Measurements from ENCODE around the gene EDEM3.
"Not testable (repeated sequence)": the region's sequence is repeated elsewhere in the genome, so short reads cannot be mapped to it uniquely, and the experiment has no call there.

The EDEM3 gene

GRCh38 chr1:184716158-184716557 lies 38.5 kb downstream of the EDEM3 start:
- DNase-seq: no peak

GRCh38 chr1:184709418-184709817 lies 45.2 kb downstream of the EDEM3 start:
- DNase-seq: no peak

GRCh38 chr1:184708084-184708676 lies 46.5 kb downstream of the EDEM3 start:
- DNase-seq: no peak

- DNase-seq: no peak
These were observed 49.4 kb downstream of the EDEM3 start for GRCh38 chr1:184705271-184705670.

- DNase-seq: no peak
These were observed 52.8 kb downstream of the EDEM3 start for GRCh38 chr1:184701816-184702215.

GRCh38 chr1:184698969-184699368 lies 55.7 kb downstream of the EDEM3 start:
- no peak for DNase-seq

DNA sequence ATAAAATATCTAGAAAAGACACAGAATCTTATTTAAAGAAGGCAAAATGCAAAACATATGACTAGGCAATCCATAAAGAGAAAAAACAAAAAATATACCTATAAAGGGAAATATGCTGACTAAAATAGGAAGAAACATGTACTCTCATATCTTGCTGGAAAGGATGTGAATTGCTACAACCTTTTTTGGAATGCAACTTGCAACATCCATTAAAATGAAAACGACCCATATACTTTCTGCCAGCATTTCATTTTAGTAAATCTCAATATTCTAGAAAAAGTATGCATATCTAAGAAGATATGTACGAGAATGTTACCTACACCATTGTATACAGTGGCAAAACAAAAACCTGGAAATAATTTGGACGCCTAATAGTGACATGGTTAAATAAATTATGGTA lies 56.6 kb downstream of the EDEM3 start:
- DNase-seq: no peak

DNA sequence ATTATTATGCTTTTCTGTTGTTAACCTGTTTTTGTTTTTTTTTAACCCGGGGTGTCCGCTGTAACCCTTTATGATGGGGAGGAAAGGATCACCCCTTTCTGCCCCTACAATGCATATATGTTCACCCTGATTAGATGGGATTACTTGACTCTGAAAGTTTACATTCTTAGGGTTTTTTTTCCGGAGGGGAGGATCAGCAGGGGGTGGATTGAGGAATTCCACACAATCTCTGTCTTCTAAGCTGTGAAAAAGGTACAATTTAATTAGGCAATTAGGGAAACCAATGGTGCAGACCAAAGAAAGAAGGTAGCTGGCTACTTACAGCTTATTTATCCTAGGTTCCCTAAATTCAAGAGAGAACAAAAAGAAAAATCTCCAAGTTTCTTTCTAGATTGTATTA lies 58.3 kb downstream of the EDEM3 start:
- DNase-seq: no peak

DNA sequence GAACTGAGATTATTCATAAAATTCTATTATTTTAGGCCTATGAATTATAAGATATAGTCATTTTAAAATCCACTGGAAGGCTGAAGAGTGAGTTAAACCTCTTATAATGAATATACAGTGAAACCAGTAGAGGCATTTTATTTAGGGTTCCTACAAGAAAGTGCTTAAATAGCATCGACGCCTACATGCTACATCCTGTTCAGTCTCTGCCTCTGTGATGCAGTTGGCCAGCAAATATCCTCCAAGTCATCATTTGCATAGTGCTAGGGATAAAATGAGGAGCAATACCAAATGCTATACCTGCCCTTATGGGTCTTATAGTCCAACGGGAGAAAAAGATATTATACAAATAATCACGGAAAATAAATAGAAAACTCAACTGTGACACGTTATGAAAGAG lies 59.6 kb downstream of the EDEM3 start:
- no peak for DNase-seq

GRCh38 chr1:184693011-184693410 lies 61.6 kb downstream of the EDEM3 start:
- DNase-seq: no peak

DNA sequence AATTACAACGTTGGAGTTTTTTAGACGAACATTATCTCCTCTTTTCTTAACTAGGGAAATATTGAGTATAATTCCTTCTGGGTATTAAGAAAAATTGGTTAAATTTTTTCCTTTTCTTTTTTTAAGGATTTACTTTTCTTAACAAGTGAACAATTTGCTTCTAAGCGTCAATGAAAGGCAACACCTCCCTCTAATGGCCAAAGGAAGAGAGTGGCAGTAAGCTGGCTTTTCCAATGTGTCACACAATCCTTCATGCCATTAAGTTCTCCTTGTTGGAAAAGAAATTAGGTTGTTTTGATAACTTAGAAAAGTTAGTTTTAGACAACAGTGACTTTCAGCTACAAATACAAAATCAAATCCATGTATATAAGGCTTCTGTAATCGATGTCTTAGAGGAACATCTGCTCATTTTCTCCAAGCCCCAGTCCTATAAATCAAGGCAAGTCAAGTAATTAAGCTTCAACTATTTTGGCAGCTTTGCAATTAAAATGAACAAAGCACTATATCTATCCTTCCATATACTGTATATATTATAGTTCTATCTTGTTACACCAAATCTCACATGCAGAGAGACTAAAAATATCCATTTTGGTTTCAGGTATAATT lies 62.8 kb downstream of the EDEM3 start:
- no peak for DNase-seq

DNA sequence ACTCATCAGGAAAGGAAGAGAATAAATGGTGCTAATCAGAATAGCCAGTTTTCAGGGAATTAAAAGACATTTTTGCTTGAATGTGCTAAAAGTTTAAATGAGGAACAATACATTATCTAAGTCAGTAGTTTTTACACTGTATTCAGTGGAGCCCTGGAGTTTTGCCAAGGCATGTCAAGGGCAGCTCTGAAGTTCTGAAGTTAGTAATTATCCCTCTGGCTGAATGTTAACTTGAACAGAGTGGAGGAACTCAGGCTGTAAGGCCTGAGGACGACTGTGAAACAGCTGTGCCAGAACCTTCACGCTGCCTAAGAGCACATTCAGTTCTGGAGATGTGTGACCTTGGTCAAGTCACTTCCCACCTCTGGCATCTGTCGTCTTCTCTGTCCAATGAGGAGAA lies 68.1 kb downstream of the EDEM3 start:
- no peak for DNase-seq

- no peak for DNase-seq
These were observed 69.5 kb downstream of the EDEM3 start for GRCh38 chr1:184685116-184685515.

DNA sequence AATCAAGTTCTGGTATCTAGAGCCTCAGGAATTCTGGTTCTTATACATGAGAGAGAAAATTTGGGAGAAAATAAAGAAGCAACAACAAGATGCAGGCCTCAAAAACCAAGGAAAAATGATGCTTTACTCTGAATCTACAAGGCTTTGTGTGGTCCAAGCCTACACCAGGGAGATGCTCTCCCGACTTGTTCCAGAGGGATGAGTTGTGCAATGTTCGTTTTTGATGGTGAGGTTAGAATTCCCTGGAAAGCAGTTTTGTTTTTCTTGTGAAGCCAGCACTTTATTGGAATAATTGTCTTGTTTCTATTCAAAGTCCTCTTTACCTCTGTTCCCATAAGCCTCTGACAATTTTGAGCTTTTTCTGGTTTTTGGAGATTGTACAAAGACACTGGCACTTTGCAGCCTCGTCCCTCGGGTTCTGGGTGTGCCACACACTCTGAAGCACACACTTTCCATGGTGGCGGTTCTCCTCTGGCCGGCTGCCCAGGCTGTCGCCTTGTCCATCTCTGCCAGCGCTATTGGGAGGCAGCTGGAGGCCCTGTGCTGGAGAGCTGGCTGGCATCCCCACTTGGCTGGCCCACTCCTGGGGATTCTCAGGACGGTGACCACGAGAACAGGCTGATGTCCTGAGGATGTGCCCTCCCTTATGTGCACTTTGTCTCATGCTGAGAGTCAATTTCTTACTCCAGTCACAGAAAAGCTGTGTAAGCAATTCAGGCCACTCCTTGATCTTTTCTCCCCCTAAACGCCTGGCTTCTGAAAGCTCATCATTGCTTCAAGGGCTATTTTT lies 70.2 kb downstream of the EDEM3 start:
- no peak for DNase-seq

DNA sequence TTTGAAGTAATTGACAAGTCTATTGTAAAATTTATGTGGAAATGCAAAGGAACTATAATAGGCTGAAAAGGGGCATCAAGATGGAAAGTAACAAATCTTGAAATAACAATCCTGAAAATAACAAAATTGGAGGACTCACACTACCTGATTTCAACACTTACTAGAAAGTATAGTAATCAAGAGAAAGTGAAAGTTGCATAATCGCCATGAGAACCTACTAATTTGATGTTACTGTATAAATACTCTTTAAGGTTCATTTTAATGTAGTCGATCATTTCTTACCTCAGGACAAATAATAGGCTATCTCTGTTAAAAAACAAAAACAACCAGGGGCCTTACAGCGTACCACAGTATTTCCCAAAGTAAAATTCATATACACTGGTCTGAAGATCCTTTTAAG lies 71.7 kb downstream of the EDEM3 start:
- DNase-seq: no peak

DNA sequence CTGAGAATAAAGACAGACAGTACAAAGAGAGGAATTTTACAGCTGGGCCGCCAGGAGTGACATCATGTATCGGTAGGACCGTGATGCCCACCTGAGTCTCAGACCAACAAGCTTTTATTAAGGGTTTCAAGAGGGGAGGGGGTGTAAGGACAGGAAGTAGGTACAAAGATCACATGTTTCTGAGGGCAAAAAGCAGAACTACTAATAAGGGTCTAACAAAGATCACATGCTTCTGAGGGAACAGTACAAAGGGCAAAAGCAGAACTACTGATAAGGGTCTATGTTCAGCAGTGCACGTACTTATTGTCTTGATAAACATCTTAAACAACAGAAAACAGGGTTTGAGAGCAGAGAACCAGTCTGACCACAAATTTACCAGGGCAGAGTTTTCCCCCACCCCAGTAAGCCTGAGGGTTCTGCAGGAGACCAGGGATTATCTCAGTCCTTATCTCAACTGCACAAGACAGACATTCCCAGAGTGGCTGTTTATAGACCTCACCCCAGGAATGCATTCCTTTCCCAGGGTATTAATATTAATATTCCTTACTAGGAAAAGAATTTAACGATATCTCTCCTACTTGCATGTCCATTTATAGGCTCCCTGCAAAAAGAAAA lies 73.9 kb downstream of the EDEM3 start:
- not testable (repeated sequence) for DNase-seq

- not testable (repeated sequence) for DNase-seq
These were observed 75.2 kb downstream of the EDEM3 start for GRCh38 chr1:184679472-184679871.

DNA sequence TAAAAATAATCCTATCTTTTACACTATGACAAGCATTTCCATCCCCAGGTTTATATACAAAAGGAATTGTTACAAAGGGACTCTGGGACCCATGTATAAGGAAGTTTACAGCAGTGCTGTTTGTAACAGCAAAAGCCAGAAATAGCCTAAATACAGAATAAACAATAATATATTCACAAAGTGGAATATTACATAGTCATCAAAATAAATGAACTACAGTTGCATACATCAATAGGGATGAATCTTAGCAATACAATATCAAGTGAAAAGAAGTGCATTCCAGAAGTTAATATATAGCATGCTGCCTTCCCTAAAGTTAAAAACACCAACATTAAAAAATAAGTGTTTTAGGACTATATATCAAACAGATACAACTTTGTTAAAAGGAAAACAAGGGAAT lies 77.3 kb downstream of the EDEM3 start:
- no peak for DNase-seq

GRCh38 chr1:184673305-184673704 lies 81.4 kb downstream of the EDEM3 start:
- no peak for DNase-seq

DNA sequence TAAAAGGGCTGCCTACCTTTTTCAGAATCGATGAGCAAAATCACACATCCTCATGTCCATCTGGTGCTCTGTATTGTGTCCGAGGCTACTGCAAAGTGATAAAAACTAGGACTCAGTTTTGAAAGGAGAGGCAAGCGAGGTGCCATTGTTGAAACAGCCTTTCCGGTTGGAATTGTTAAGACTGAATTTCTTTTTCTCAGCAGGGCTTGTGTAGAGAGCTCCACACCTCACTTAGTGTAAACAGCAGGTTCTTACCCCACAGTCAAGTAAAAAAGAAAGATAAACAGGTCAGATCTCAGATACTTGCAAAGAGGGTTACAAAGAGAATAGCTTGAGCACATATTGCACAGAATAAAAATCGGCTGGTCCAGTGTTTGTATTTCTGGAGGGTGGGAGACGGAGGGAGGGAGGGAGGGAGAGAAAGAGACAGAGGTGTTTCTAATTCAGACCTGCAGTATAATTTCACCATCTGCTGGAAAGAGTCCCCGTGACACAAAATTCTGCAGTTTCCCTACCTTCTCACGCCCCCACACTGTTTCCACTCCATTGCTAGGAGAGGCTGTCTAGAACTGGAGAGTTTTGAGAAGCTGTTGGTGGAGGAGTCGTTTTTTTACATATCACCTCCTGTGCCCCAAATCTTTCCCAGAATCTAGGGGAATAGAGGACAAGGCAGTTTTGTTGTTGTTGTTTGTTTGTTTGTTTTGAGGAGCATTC lies 82.5 kb downstream of the EDEM3 start:
- DNase-seq: no peak

DNA sequence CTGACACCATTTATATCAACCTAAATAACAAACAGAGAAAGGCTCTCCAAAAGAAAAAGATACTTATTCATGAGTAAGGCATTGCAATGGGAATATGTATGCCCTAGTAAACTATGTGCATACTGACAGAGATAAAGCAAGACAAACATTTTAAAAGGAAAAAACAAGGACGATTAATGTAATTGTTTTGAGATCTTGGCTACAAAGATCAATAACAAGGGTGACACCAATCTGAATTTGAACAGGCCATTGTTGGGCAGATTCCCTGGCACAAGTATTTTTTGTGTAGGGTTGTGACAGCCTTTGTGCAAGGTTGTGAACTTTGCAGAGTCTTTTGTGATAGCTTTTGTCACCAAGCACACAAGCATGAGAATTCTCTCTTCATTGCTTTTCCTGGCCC lies 85.3 kb downstream of the EDEM3 start:
- DNase-seq: no peak

DNA sequence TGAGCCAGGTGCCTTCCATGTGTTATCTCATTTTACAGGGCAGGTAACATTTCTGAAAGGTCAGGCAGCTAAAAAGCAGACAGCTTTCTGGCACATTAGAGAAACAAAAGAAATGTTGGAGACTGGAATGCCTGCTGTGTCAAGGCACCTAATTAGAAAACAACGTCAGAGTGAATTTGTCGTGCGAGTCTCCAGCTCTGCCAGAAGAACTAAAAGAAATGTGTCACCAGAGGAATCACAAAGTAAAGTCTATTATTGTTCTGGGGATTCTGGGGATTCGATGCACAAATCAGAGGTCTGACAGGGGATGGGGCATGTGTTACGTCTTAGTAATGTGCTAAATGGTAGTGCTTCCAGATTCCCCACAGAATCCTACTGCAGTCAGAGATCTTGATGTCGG lies 89.3 kb downstream of the EDEM3 start:
- DNase-seq: no peak

- DNase-seq: no peak
These were observed 90.0 kb downstream of the EDEM3 start for GRCh38 chr1:184664661-184665060.
